ENCODE measurements around the gene MRC2. TPM values are rescaled to one million over a fixed set of nuclear protein-coding genes. Genes with fewer than 3 reads are reported as not detected.
"Not testable (repeated sequence)": the region's sequence is repeated elsewhere in the genome, so short reads cannot be mapped to it uniquely, and the experiment has no call there.

Gene MRC2
- polyA plus RNA-seq, 1 of the 3 experiments (the other 2 are of a cell fraction): 213 TPM

- TF ChIP-seq IRF3 (IDR thresholded peaks at IDR 0.05; ENCODE audit: low read depth, low read length) (no peak), NRF1 (IDR thresholded peaks at IDR 0.05; ENCODE audit: low read depth, low read length) (no peak), GATA2 (CRISPR knock-in tag; IDR thresholded peaks at IDR 0.05) (no peak)
These were observed 62.1 kb downstream of the MRC2 start (continued) for GRCh38 chr17:62689441-62690167.

- Histone ChIP-seq H3K9ac (no peak overlapping the region), H3K36me3 (replicated peaks in 1 of 2; ENCODE audit: control insufficient read depth in 1 of 2, insufficient read depth in 2 of 2, low read length in 1 of 2) (peaks cover 43 to 66% of the 10 kb centered on the region in 2 experiments), H3K27me3 (ENCODE audit: insufficient read depth) (no peaks in the 10 kb centered on the region), H2AFZ (ENCODE audit: low read depth) (no peak overlapping the region), H3K4me3 (ENCODE audit: low read depth in 2 of 2, low read length in 1 of 2) (no peak overlapping the region), H3K27ac (ENCODE audit: low read depth in 2 of 2, low read length in 1 of 2) (no peak overlapping the region), H3K9me2 (no peaks in the 10 kb centered on the region), H4K20me1 (ENCODE audit: insufficient read depth) (no peaks in the 10 kb centered on the region), H3K9me3 (no peaks in the 10 kb centered on the region), H3K79me2 (ENCODE audit: insufficient read depth) (peaks cover 6% of the 10 kb centered on the region; the same call in 1 of the 2 replicates), H3K4me2 (no peak overlapping the region), H3F3A (replicated peaks; ENCODE audit: insufficient read depth) (peaks cover 36% of the 10 kb centered on the region), H3K4me1 (ENCODE audit: control insufficient read depth in 1 of 2, insufficient read depth in 2 of 2, low read depth in 1 of 2, low read length in 1 of 2) (peaks cover 0 to 15% of the 10 kb centered on the region in 2 experiments; a peak in 1 of 4 replicates)
- no peak for DNase-seq
- TF ChIP-seq MXI1 (IDR thresholded peaks at IDR 0.05; ENCODE audit: low read depth, low read length) (no peak), CTCF (IDR thresholded peaks at IDR 0.05) (peak; percentile 23; the same call in 1 of the 2 replicates), RAD21 (IDR thresholded peaks at IDR 0.05; ENCODE audit: low read length) (peak; percentile 41), USF2 (IDR thresholded peaks at IDR 0.05; ENCODE audit: borderline replicate concordance, low read depth, low read length) (no peak)
- ChIA-PET POLR2A (interaction anchor here (0.7 kb wide), 1 partner anchor 602 kb away, joined by 3 read pairs; no protein-coding TSS in a partner anchor), CTCF (interaction anchor here (0.6 to 7.2 kb wide), 6 partner anchors 10 to 716 kb away, joined by 3 to 67 read pairs (median 4); no protein-coding TSS in a partner anchor)
- 96% methylated on average over 14 of the region's 19 CpGs for WGBS (ENCODE audit: low lambda C conversion rate)
These were observed 62.9 kb downstream of the MRC2 start for GRCh38 chr17:62690168-62690897.

GRCh38 chr17:62691589-62691915, 64.1 kb downstream of the MRC2 start:
- POLR2A ChIA-PET; DNase-seq; H3K27me3 ChIP-seq (ENCODE audit: insufficient read depth); H3K9me3 ChIP-seq; H3K4me2 ChIP-seq; H3K9ac ChIP-seq; H3K27ac ChIP-seq (ENCODE audit: low read depth in 2 of 2, low read length in 1 of 2); H3K9me2 ChIP-seq; H4K20me1 ChIP-seq (ENCODE audit: insufficient read depth); H3K79me2 ChIP-seq (ENCODE audit: insufficient read depth); H2AFZ ChIP-seq (ENCODE audit: low read depth); H3K4me3 ChIP-seq (ENCODE audit: low read depth in 2 of 2, low read length in 1 of 2): not testable (repeated sequence)
- 97% methylated on average over 8 of the region's 8 CpGs for WGBS (ENCODE audit: low lambda C conversion rate)
- CTCF ChIA-PET: interaction anchor here (1.7 to 7.2 kb wide), 2 partner anchors 18 to 715 kb away, joined by 5 to 67 read pairs; no protein-coding TSS in a partner anchor
- H3K4me1 ChIP-seq (ENCODE audit: control insufficient read depth in 1 of 2, insufficient read depth in 2 of 2, low read depth in 1 of 2, low read length in 1 of 2): peaks cover 0 to 17% of the 10 kb centered on the region in 2 experiments; a peak in 1 of 4 replicates
- H3F3A ChIP-seq (replicated peaks; ENCODE audit: insufficient read depth): peaks cover 30% of the 10 kb centered on the region
- H3K36me3 ChIP-seq (replicated peaks in 1 of 2; ENCODE audit: control insufficient read depth in 1 of 2, insufficient read depth in 2 of 2, low read length in 1 of 2): peaks cover 39 to 56% of the 10 kb centered on the region in 2 experiments

Data from SK-N-SH (cell line).